ENCODE data around the gene HELLS. TPM values are rescaled to one million over a fixed set of nuclear protein-coding genes. Genes with fewer than 3 reads are reported as not detected.
"Not testable (repeated sequence)": the region's sequence is repeated elsewhere in the genome, so short reads cannot be mapped to it uniquely, and the experiment has no call there.

HELLS gene
- total and polyA plus RNA-seq, 3 donors from 2014 or later: 13.0 to 72.8 (median 47.4) TPM

GRCh38 chr10:94521276-94522250 lies 24.0 kb upstream of the HELLS start:
- no peaks in the 10 kb centered on the region for H3K4me1 ChIP-seq
- 91% methylated on average over 5 of the region's 5 CpGs for WGBS, 2 donors
- H3K27ac ChIP-seq: no peak overlapping the region
- no peak overlapping the region for H3K4me3 ChIP-seq
- no peaks in the 10 kb centered on the region for H3K9me3 ChIP-seq
- intact Hi-C loops (cut with DNase I; ENCODE audit: low total_unique reads): no loop called here
- no peak for DNase-seq
- H3K27me3 ChIP-seq: no peaks in the 10 kb centered on the region
- TF ChIP-seq POLR2A (IDR thresholded peaks at IDR 0.05): no peak
- no peak for TF ChIP-seq CTCF (IDR thresholded peaks at IDR 0.05)
- H3K36me3 ChIP-seq (ENCODE audit: low read depth, missing control alignments): no peaks in the 10 kb centered on the region

- H3K27ac ChIP-seq: no peak overlapping the region
- DNase-seq: no peak
- no peaks in the 10 kb centered on the region for H3K27me3 ChIP-seq
- no peak overlapping the region for H3K4me3 ChIP-seq
- intact Hi-C loops (cut with DNase I; ENCODE audit: low total_unique reads): no loop called here
- 93 to 99% methylated on average over 7 of the region's 7 CpGs for WGBS, 2 donors
- no peaks in the 10 kb centered on the region for H3K36me3 ChIP-seq (ENCODE audit: low read depth, missing control alignments)
- no peaks in the 10 kb centered on the region for H3K9me3 ChIP-seq
- H3K4me1 ChIP-seq: no peaks in the 10 kb centered on the region
- TF ChIP-seq POLR2A (IDR thresholded peaks at IDR 0.05) (no peak), CTCF (IDR thresholded peaks at IDR 0.05) (no peak)
Observed at GRCh38 chr10:94524146-94524545, 21.4 kb upstream of the HELLS start.

GRCh38 chr10:94524711-94525110 lies 20.9 kb upstream of the HELLS start:
- Histone ChIP-seq H3K4me3 (no peak overlapping the region), H3K4me1 (no peaks in the 10 kb centered on the region), H3K9me3 (no peaks in the 10 kb centered on the region), H3K27ac (no peak overlapping the region), H3K36me3 (ENCODE audit: low read depth, missing control alignments) (no peaks in the 10 kb centered on the region), H3K27me3 (no peaks in the 10 kb centered on the region)
- no peak for DNase-seq
- intact Hi-C loops (cut with DNase I; ENCODE audit: low total_unique reads): no loop called here
- TF ChIP-seq POLR2A (IDR thresholded peaks at IDR 0.05): no peak
- no peak for TF ChIP-seq CTCF (IDR thresholded peaks at IDR 0.05)
- 94 to 95% methylated on average over 5 of the region's 5 CpGs for WGBS, 2 donors

GRCh38 chr10:94531550-94531949 lies 14.0 kb upstream of the HELLS start:
- H3K9me3 ChIP-seq; intact Hi-C loops (cut with DNase I; ENCODE audit: low total_unique reads); H3K4me1 ChIP-seq; H3K4me3 ChIP-seq; H3K36me3 ChIP-seq (ENCODE audit: low read depth, missing control alignments); H3K27me3 ChIP-seq; H3K27ac ChIP-seq; DNase-seq: not testable (repeated sequence)

- WGBS, 2 donors: 89 to 94% methylated on average over 1 of the region's 1 CpG
- no peaks in the 10 kb centered on the region for H3K36me3 ChIP-seq (ENCODE audit: low read depth, missing control alignments)
- H3K27me3 ChIP-seq: no peaks in the 10 kb centered on the region
- no peaks in the 10 kb centered on the region for H3K9me3 ChIP-seq
- intact Hi-C loops (cut with DNase I; ENCODE audit: low total_unique reads): no loop called here
- H3K27ac ChIP-seq: no peak overlapping the region
- TF ChIP-seq POLR2A (IDR thresholded peaks at IDR 0.05) (no peak), CTCF (IDR thresholded peaks at IDR 0.05) (no peak)
- no peak overlapping the region for H3K4me3 ChIP-seq
- no peak for DNase-seq
- H3K4me1 ChIP-seq: no peaks in the 10 kb centered on the region
Observed at GRCh38 chr10:94533027-94533426, 12.6 kb upstream of the HELLS start.

- WGBS, 2 donors: 44 to 64% methylated on average over 2 of the region's 2 CpGs
Observed at GRCh38 chr10:94542282-94542681, 3.3 kb upstream of the HELLS start.

More at GRCh38 chr10:94542282-94542681, 3.3 kb upstream of the HELLS start:
- H3K36me3 ChIP-seq (ENCODE audit: low read depth, missing control alignments); H3K27me3 ChIP-seq; H3K9me3 ChIP-seq; DNase-seq; intact Hi-C loops (cut with DNase I; ENCODE audit: low total_unique reads); H3K27ac ChIP-seq; H3K4me1 ChIP-seq; H3K4me3 ChIP-seq: not testable (repeated sequence)

Data from testis (tissue), 3 donors.